Glutamatergic neuron (in vitro differentiated cells): Measurements from ENCODE around the gene NGEF. TPM values are rescaled to one million over a fixed set of nuclear protein-coding genes. Genes with fewer than 3 reads are reported as not detected.

Source experiments
- DNase-seq: peaks from one replicate; pipeline ENCODE4 v3.0.0; 2022
- H3K27ac Mint-ChIP-seq: one replicate; pipeline ENCODE4 v1.8.0; 2020; ENCODE audit warnings: mild to moderate bottlenecking, mixed read lengths, inconsistent platforms; ENCODE audit not compliant: unreplicated experiment
- H3K27me3 Mint-ChIP-seq: one replicate; pipeline ENCODE4 v1.8.0; 2020; ENCODE audit warnings: mild to moderate bottlenecking, moderate library complexity, mixed read lengths, inconsistent platforms; ENCODE audit not compliant: unreplicated experiment
- H3K36me3 Mint-ChIP-seq: one replicate; pipeline ENCODE4 v1.8.0; 2020; ENCODE audit warnings: mild to moderate bottlenecking, mixed read lengths, inconsistent platforms; ENCODE audit not compliant: unreplicated experiment
- H3K4me1 Mint-ChIP-seq: one replicate; pipeline ENCODE4 v1.8.0; 2020; ENCODE audit warnings: mild to moderate bottlenecking, low read depth, mixed read lengths, inconsistent platforms; ENCODE audit not compliant: unreplicated experiment
- H3K4me3 Mint-ChIP-seq: one replicate; pipeline ENCODE4 v1.8.0; 2020; ENCODE audit warnings: mild to moderate bottlenecking, mixed read lengths, inconsistent platforms; ENCODE audit not compliant: unreplicated experiment
- H3K9me3 Mint-ChIP-seq: one replicate; pipeline ENCODE4 v1.8.0; 2020; ENCODE audit warnings: mild to moderate bottlenecking, moderate library complexity, mixed read lengths, inconsistent platforms; ENCODE audit not compliant: unreplicated experiment
- total RNA-seq: library from RNA; stranded (reverse); fragmentation: NEBNext Ultra II Directional; extraction: Animal tissue kit (Norgen Biotek cat#: 25700); gene quantifications from one replicate; pipeline ENCODE4 v1.2.1, GENCODE V29; 2021; ENCODE audit not compliant: unreplicated experiment
- TF ChIP-seq, protein P1 (sequence below): fragments of 200-600 bp; sonication (generic); IDR thresholded peaks from one replicate; pipeline ENCODE4 v1.5.0; 2021; ENCODE audit not compliant: partially characterized antibody, unreplicated experiment

The NGEF gene
- total RNA-seq, 1 donor from 2014 or later: 7.2 TPM

- Mint-ChIP-seq H3K27ac (no peak overlapping the region), H3K27me3 (peaks cover 7% of the 10 kb centered on the region), H3K4me3 (no peak overlapping the region), H3K36me3 (no peaks in the 10 kb centered on the region), H3K9me3 (peaks cover 1% of the 10 kb centered on the region), H3K4me1 (peaks cover 7% of the 10 kb centered on the region)
- no peak for DNase-seq
- TF ChIP-seq, protein P1, sequence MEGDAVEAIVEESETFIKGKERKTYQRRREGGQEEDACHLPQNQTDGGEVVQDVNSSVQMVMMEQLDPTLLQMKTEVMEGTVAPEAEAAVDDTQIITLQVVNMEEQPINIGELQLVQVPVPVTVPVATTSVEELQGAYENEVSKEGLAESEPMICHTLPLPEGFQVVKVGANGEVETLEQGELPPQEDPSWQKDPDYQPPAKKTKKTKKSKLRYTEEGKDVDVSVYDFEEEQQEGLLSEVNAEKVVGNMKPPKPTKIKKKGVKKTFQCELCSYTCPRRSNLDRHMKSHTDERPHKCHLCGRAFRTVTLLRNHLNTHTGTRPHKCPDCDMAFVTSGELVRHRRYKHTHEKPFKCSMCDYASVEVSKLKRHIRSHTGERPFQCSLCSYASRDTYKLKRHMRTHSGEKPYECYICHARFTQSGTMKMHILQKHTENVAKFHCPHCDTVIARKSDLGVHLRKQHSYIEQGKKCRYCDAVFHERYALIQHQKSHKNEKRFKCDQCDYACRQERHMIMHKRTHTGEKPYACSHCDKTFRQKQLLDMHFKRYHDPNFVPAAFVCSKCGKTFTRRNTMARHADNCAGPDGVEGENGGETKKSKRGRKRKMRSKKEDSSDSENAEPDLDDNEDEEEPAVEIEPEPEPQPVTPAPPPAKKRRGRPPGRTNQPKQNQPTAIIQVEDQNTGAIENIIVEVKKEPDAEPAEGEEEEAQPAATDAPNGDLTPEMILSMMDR: no peak
Measured at GRCh38 chr2:232970051-232970450, 43.0 kb downstream of the NGEF start.

- no peak overlapping the region for H3K27ac Mint-ChIP-seq
- no peak for DNase-seq
- H3K27me3 Mint-ChIP-seq: peaks cover 4% of the 10 kb centered on the region
- H3K4me3 Mint-ChIP-seq: no peak overlapping the region
- no peaks in the 10 kb centered on the region for H3K36me3 Mint-ChIP-seq
- no peaks in the 10 kb centered on the region for H3K4me1 Mint-ChIP-seq
- peaks cover 1% of the 10 kb centered on the region for H3K9me3 Mint-ChIP-seq
- TF ChIP-seq, protein P1: no peak
Measured at GRCh38 chr2:232967474-232967873, 45.6 kb downstream of the NGEF start.

DNA sequence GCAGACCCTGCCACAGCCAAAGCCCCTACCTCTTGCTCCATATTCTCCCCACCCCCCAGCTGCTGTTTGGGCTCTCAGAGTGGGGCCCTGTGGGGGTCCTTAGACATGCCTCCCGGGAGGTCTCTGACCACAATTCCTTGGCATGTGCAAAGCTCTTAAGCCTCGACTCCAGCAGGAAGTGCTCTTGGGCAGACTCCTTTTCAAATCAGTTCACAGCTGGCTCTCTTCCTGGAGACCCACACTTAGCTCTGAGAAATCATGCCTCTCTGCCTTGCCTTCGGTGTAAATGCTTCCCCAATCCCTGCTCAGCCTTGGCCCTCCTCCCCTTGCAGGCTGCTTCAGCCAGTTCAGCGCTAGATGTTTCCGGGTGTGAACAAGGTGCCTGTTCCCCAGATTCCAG is 46.9 kb downstream of the NGEF start:
- Mint-ChIP-seq H3K27me3 (peaks cover 3% of the 10 kb centered on the region), H3K4me3 (no peak overlapping the region), H3K4me1 (no peaks in the 10 kb centered on the region), H3K9me3 (peaks cover 1% of the 10 kb centered on the region), H3K36me3 (no peaks in the 10 kb centered on the region), H3K27ac (no peak overlapping the region)
- TF ChIP-seq, protein P1: no peak
- no peak for DNase-seq

DNA sequence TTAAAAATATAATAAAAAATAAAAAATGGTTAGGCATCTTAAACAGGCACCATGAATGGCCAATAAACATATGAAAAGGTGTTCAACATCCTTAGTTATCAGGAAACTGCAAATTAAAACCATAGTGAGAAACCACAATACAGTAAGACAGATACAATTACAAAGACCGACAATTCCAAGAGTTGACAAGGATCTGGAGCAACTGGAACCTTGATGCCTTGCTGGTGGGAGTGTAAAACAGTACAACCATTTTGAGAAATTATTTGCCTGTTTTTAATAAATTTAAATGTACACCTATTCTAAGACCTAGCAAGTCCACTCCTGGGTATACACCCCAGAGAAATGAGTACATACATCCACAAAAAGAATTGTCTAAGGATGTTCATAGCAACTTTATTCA is 49.1 kb downstream of the NGEF start:
- H3K4me1 Mint-ChIP-seq: no peaks in the 10 kb centered on the region
- no peak overlapping the region for H3K27ac Mint-ChIP-seq
- no peak for DNase-seq
- peaks cover 3% of the 10 kb centered on the region for H3K27me3 Mint-ChIP-seq
- peaks cover 1% of the 10 kb centered on the region for H3K9me3 Mint-ChIP-seq
- no peaks in the 10 kb centered on the region for H3K36me3 Mint-ChIP-seq
- no peak overlapping the region for H3K4me3 Mint-ChIP-seq
- TF ChIP-seq, protein P1: no peak

- no peak overlapping the region for H3K4me3 Mint-ChIP-seq
- no peaks in the 10 kb centered on the region for H3K36me3 Mint-ChIP-seq
- DNase-seq: no peak
- H3K9me3 Mint-ChIP-seq: peaks cover 1% of the 10 kb centered on the region
- H3K4me1 Mint-ChIP-seq: no peaks in the 10 kb centered on the region
- H3K27ac Mint-ChIP-seq: no peak overlapping the region
- peaks cover 1% of the 10 kb centered on the region for H3K27me3 Mint-ChIP-seq
- TF ChIP-seq, protein P1: no peak
Measured at GRCh38 chr2:232960862-232961261, 52.2 kb downstream of the NGEF start.
